ENCODE measurements around the gene ARL13B.

Gene ARL13B

GRCh38 chr3:94001191-94001590, 21.2 kb downstream of the ARL13B start:
- DNase-seq (ENCODE audit: low read depth, low spot score), result no peak
- no peak overlapping the region for H3K4me3 ChIP-seq (ENCODE audit: insufficient read length, low read depth)
- H3K9me3 ChIP-seq (ENCODE audit: insufficient read depth, low read length), result no peaks in the 10 kb centered on the region
- no peaks in the 10 kb centered on the region for H3K4me1 ChIP-seq (ENCODE audit: insufficient read depth, insufficient read length)
- H3K27me3 ChIP-seq (ENCODE audit: insufficient read depth, insufficient read length), result no peaks in the 10 kb centered on the region
- peaks cover 12% of the 10 kb centered on the region for H3K36me3 ChIP-seq (ENCODE audit: insufficient read depth, insufficient read length, low read length)
- TF ChIP-seq ZNF274 (IDR thresholded peaks at IDR 0.05; ENCODE audit: low read depth, low read length), result no peak
- TF ChIP-seq YY1 (IDR thresholded peaks at IDR 0.05; ENCODE audit: insufficient read depth, insufficient read length), result no peak
- no peak for TF ChIP-seq SUZ12 (IDR thresholded peaks at IDR 0.05; ENCODE audit: extremely low read depth, insufficient read depth, insufficient read length)
- H3K9ac ChIP-seq (ENCODE audit: insufficient read length, low read depth), result no peak overlapping the region

- Histone ChIP-seq H3K9ac (ENCODE audit: insufficient read length, low read depth) (no peak overlapping the region), H3K4me1 (ENCODE audit: insufficient read depth, insufficient read length) (no peaks in the 10 kb centered on the region), H3K36me3 (ENCODE audit: insufficient read depth, insufficient read length, low read length) (peaks cover 7% of the 10 kb centered on the region), H3K27me3 (ENCODE audit: insufficient read depth, insufficient read length) (no peaks in the 10 kb centered on the region), H3K9me3 (ENCODE audit: insufficient read depth, low read length) (no peaks in the 10 kb centered on the region), H3K4me3 (ENCODE audit: insufficient read length, low read depth) (no peak overlapping the region)
- TF ChIP-seq YY1 (IDR thresholded peaks at IDR 0.05; ENCODE audit: insufficient read depth, insufficient read length) (no peak), ZNF274 (IDR thresholded peaks at IDR 0.05; ENCODE audit: low read depth, low read length) (no peak), SUZ12 (IDR thresholded peaks at IDR 0.05; ENCODE audit: extremely low read depth, insufficient read depth, insufficient read length) (no peak)
- no peak for DNase-seq (ENCODE audit: low read depth, low spot score)
These were observed 22.0 kb downstream of the ARL13B start for GRCh38 chr3:94001827-94002495.

GRCh38 chr3:94004301-94004910, 24.5 kb downstream of the ARL13B start:
- no peaks in the 10 kb centered on the region for H3K4me1 ChIP-seq (ENCODE audit: insufficient read depth, insufficient read length)
- no peak overlapping the region for H3K9ac ChIP-seq (ENCODE audit: insufficient read length, low read depth)
- no peaks in the 10 kb centered on the region for H3K27me3 ChIP-seq (ENCODE audit: insufficient read depth, insufficient read length)
- no peaks in the 10 kb centered on the region for H3K9me3 ChIP-seq (ENCODE audit: insufficient read depth, low read length)
- TF ChIP-seq SUZ12 (IDR thresholded peaks at IDR 0.05; ENCODE audit: extremely low read depth, insufficient read depth, insufficient read length), result no peak
- no peak for TF ChIP-seq ZNF274 (IDR thresholded peaks at IDR 0.05; ENCODE audit: low read depth, low read length)
- TF ChIP-seq YY1 (IDR thresholded peaks at IDR 0.05; ENCODE audit: insufficient read depth, insufficient read length), result no peak
- peak; percentile 5 for DNase-seq (ENCODE audit: low read depth, low spot score)
- H3K4me3 ChIP-seq (ENCODE audit: insufficient read length, low read depth), result no peak overlapping the region
- H3K36me3 ChIP-seq (ENCODE audit: insufficient read depth, insufficient read length, low read length), result peaks cover 10% of the 10 kb centered on the region

GRCh38 chr3:94008253-94008652, 28.3 kb downstream of the ARL13B start:
- no peak for DNase-seq (ENCODE audit: low read depth, low spot score)
- TF ChIP-seq YY1 (IDR thresholded peaks at IDR 0.05; ENCODE audit: insufficient read depth, insufficient read length), result no peak
- no peak for TF ChIP-seq SUZ12 (IDR thresholded peaks at IDR 0.05; ENCODE audit: extremely low read depth, insufficient read depth, insufficient read length)
- no peak for TF ChIP-seq ZNF274 (IDR thresholded peaks at IDR 0.05; ENCODE audit: low read depth, low read length)

GRCh38 chr3:94009608-94010007, 29.7 kb downstream of the ARL13B start:
- no peak for DNase-seq (ENCODE audit: low read depth, low spot score)
- no peak for TF ChIP-seq YY1 (IDR thresholded peaks at IDR 0.05; ENCODE audit: insufficient read depth, insufficient read length)
- no peak for TF ChIP-seq ZNF274 (IDR thresholded peaks at IDR 0.05; ENCODE audit: low read depth, low read length)
- TF ChIP-seq SUZ12 (IDR thresholded peaks at IDR 0.05; ENCODE audit: extremely low read depth, insufficient read depth, insufficient read length), result no peak
- Histone ChIP-seq H3K4me3 (ENCODE audit: insufficient read length, low read depth) (no peak overlapping the region), H3K36me3 (ENCODE audit: insufficient read depth, insufficient read length, low read length) (peaks cover 6% of the 10 kb centered on the region), H3K9me3 (ENCODE audit: insufficient read depth, low read length) (no peaks in the 10 kb centered on the region), H3K9ac (ENCODE audit: insufficient read length, low read depth) (no peak overlapping the region), H3K27me3 (ENCODE audit: insufficient read depth, insufficient read length) (no peaks in the 10 kb centered on the region), H3K4me1 (ENCODE audit: insufficient read depth, insufficient read length) (no peaks in the 10 kb centered on the region)

More at GRCh38 chr3:94008253-94008652, 28.3 kb downstream of the ARL13B start:
- peaks cover 6% of the 10 kb centered on the region for H3K36me3 ChIP-seq (ENCODE audit: insufficient read depth, insufficient read length, low read length)
- H3K4me1 ChIP-seq (ENCODE audit: insufficient read depth, insufficient read length), result no peaks in the 10 kb centered on the region
- H3K9ac ChIP-seq (ENCODE audit: insufficient read length, low read depth), result no peak overlapping the region
- no peaks in the 10 kb centered on the region for H3K27me3 ChIP-seq (ENCODE audit: insufficient read depth, insufficient read length)
- no peaks in the 10 kb centered on the region for H3K9me3 ChIP-seq (ENCODE audit: insufficient read depth, low read length)
- no peak overlapping the region for H3K4me3 ChIP-seq (ENCODE audit: insufficient read length, low read depth)

GRCh38 chr3:94011233-94011711, 31.3 kb downstream of the ARL13B start:
- Histone ChIP-seq H3K4me3 (ENCODE audit: insufficient read length, low read depth) (no peak overlapping the region), H3K9me3 (ENCODE audit: insufficient read depth, low read length) (no peaks in the 10 kb centered on the region), H3K27me3 (ENCODE audit: insufficient read depth, insufficient read length) (no peaks in the 10 kb centered on the region), H3K4me1 (ENCODE audit: insufficient read depth, insufficient read length) (no peaks in the 10 kb centered on the region), H3K9ac (ENCODE audit: insufficient read length, low read depth) (no peak overlapping the region), H3K36me3 (ENCODE audit: insufficient read depth, insufficient read length, low read length) (peaks cover 6% of the 10 kb centered on the region)
- TF ChIP-seq SUZ12 (IDR thresholded peaks at IDR 0.05; ENCODE audit: extremely low read depth, insufficient read depth, insufficient read length), result no peak
- TF ChIP-seq ZNF274 (IDR thresholded peaks at IDR 0.05; ENCODE audit: low read depth, low read length), result no peak
- no peak for DNase-seq (ENCODE audit: low read depth, low spot score)

- H3K36me3 ChIP-seq (ENCODE audit: insufficient read depth, insufficient read length, low read length), result peaks cover 3% of the 10 kb centered on the region
- no peak for DNase-seq (ENCODE audit: low read depth, low spot score)
- TF ChIP-seq YY1 (IDR thresholded peaks at IDR 0.05; ENCODE audit: insufficient read depth, insufficient read length) (no peak), SUZ12 (IDR thresholded peaks at IDR 0.05; ENCODE audit: extremely low read depth, insufficient read depth, insufficient read length) (no peak), ZNF274 (IDR thresholded peaks at IDR 0.05; ENCODE audit: low read depth, low read length) (no peak)
- H3K4me3 ChIP-seq (ENCODE audit: insufficient read length, low read depth), result no peak overlapping the region
- H3K27me3 ChIP-seq (ENCODE audit: insufficient read depth, insufficient read length), result no peaks in the 10 kb centered on the region
- H3K9ac ChIP-seq (ENCODE audit: insufficient read length, low read depth), result no peak overlapping the region
- H3K9me3 ChIP-seq (ENCODE audit: insufficient read depth, low read length), result no peaks in the 10 kb centered on the region
- no peaks in the 10 kb centered on the region for H3K4me1 ChIP-seq (ENCODE audit: insufficient read depth, insufficient read length)
These were observed 32.2 kb downstream of the ARL13B start for GRCh38 chr3:94012185-94012584.
